ENCODE measurements around the gene CACTIN.

Gene CACTIN

DNA sequence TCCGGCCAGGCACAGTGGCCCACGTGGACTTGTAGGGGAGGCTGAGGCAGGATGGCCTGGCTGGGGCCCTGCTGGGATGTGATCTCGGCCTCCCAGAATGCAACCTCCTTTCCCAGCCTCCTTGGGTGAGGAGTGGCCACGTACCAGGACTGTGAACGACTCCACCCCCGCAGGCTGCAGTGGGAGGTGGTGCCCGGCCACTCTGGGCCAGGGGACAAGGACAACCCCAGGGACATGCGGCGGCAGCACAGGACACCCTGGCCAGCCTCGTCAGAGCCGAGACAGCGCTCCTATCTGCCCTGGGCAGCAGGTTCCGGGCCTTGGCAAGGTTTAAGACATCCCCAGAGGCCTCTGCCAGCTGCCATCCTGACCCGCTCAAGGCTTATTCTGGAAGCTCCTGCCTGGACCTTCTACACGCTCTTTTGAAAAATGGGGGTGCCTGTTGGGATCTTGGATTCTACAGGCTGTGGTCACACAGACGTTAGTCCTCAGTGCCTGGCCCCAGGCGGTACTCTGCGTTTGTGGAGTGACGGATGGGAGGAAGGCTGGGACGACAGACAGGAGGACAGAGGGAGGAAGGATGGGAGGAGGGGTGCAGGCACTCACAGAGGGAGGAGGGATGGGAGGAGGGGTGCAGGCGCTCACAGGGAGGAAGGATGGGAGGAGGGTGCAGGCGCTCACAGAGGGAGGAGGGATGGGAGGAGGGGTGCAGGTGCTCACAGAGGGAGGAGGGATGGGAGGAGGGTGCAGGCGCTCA, 19.9 kb upstream of the CACTIN start:
- DNase-seq (ENCODE audit: low read depth, low spot score) = no peak

DNA sequence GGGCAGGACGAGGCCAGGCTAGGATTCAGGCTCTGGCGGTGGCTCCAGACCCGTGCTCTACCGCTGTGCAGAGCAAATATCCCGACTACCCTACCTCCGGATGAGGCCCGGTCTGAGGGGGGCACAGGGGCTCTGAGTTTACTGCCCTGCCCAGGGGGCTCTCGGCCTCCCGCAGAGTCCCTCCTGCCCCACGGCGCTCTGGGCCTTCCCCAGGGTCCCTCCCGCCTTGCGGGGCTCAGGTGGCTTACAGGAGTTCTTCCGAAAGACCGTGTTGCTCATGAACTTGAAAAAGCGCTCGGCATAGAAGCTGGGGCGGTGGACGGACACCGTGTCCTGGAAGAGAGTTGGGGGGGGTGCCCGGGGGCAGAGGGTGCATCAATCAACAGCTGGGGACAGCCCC, 19.1 kb upstream of the CACTIN start:
- DNase-seq (ENCODE audit: low read depth, low spot score) = no peak

DNA sequence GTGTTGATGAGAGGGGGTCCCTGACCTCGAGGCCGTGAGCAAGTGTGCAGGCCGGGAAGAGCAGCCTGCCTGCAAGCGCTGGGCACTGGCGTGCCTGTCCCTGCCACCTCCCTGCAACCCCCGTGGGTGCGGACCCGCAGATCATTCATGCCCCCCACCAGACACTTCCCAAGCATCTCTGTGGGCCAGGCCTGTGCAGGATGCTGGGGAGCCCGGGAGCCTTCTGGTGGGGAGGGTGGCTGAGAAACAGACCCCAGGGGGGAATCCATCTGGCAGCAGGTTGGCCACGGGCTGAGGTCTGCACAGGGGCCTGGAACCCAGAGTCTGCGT, 18.4 kb upstream of the CACTIN start:
- no peak for DNase-seq (ENCODE audit: low read depth, low spot score)

DNA sequence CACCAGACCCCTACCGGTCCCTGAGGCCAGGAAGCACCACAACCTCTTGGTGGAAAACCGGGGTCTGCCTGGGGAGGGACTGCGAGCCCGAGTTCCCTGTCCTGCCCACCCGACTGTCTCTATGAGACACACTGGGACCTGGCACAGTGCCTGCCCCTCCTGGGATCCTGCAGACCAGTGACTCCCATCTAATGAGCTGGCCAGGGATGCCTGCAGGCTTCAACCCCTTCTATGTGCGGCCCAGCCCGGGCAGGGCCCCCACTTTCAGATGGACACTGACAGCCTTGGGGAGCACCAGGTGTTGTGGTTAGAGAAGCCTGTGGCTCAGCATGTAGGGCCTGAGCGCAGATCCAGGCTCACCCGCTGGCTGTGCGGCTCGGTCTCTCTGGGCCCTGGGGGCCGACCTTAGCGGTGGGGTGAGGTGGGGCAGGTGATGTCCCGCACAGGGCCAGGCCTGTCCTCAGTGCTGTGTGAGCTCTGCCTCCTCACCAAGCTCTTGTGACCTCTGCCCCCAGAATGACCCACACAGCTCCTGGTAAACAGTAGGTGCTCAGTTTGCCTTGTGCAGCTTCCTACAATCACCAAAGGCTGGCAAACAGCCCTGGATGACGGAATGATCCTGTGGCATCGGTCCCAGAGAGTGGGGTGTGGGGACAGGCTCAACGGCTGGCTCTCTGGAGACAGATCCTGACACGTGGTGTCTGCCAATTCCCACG, 17.9 kb upstream of the CACTIN start:
- DNase-seq (ENCODE audit: low read depth, low spot score) = no peak

DNA sequence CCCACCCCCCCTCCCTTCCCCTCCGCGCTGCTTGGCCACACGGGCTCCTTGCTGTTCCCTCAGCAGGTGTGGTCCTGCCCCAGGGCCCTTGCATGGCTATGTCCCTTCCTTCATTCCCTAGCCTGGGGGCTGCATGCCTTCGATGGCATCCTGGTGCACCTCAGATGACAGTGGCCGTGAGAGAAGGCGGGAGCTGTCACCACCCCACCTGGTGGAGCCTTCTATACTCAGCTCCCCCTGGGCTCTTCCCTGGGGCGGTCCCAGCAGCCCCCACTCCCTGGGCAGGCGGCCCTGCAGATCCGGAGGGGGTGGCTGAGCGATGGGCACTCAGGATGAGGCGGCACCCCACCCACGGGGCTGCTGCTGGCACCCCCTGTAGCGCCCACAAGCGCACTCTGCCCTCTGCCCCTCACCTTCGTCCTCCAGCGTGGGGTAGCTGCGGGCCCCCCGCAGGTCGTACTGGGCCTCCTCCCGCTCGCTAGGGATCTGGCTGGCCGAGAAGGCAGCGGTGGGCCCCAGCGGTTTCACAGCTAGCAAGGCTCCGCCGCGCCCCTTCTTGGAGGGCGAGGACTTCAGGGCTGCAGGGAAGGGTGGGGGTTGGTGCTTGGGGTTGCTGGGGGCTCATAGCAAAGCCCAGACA, 17.2 kb upstream of the CACTIN start:
- DNase-seq (ENCODE audit: low read depth, low spot score) = no peak

DNA sequence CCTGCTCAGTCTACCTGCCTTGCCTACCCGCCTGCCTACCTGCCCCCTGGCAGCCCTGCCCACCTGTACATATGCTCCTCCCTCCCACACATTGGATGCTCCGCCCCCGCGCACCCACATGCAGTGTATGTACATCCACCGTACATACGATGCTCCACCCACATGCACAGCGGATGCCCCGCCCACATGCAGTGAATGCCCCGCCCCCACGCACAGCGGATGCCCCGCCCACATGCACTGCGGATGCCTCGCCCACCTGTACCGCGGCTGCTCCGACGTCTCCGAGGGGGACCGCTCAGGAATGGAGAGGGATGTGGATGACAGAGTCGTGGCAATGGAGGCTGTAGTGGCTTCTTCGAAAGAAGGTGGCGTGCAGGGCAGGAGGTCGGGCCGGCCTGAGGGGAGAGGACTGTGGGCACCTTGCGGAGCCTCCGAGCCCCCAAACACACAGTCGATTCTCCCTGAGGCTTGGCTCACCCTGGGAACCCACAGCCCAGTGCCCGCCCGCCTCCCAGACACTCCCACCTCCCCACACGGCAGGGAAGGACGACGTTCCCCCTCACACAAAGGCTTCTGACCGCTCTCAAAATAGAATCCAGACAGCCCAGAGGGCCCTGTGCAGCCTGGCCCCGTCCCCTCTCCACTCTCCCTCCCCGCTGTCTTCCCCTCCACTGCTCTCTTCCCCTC, 16.5 kb upstream of the CACTIN start:
- no peak for DNase-seq (ENCODE audit: low read depth, low spot score)

DNA sequence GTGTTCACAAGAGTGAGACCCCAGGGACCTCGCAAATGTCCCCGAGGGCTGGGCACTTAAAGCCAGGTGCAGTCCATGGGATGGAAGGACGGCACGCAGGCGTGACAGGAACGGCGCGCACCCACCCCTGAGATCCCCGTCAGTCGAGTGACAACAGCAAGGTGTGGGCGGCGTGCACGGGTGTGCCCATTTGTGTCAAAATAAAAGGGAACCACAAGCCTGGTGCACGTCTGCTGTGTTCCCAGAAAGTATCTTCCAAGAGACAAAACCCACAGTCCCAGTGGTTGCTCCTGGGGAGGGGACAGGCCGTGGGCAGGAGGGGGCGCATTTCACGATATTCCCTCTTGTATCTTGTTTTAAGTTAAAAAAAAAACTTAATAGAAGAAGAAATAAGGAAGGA, 15.7 kb upstream of the CACTIN start:
- no peak for DNase-seq (ENCODE audit: low read depth, low spot score)

DNA sequence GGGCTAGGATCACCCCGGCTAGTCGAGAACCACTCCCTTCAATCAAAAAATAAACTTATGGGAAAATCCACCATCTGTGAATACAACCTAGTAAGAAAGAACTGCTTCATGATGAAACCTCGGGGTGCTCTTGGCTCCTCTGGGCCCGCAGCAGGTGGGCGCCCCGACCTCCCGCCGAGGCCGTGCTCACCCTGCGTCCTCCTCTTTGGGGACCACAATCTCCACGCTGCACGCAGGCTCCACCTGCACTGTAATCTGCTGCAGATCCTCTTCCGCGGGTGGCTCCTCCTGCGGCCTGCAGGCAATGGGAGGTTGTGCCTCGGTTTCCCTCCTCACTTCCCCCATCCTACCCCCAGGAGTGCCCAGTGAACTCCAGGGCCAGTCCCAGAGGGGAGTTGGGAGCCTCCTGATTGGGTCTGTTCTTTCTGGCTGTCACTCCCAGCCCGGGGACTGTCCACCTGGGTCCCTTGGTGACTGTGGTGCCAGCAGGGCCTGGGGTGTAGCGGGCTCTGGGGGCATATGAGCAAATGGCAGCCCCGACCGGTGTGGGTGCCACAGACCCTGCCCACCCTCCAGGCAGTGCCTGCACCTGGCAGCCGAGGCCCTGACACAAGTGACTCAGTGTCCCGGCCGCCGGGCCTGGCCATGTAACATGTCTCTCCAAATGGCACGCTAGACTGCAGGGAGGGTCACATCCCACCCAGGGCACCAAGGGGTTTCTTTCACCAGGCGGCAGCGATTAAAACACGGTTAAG, 15.1 kb upstream of the CACTIN start:
- no peak for DNase-seq (ENCODE audit: low read depth, low spot score)

DNA sequence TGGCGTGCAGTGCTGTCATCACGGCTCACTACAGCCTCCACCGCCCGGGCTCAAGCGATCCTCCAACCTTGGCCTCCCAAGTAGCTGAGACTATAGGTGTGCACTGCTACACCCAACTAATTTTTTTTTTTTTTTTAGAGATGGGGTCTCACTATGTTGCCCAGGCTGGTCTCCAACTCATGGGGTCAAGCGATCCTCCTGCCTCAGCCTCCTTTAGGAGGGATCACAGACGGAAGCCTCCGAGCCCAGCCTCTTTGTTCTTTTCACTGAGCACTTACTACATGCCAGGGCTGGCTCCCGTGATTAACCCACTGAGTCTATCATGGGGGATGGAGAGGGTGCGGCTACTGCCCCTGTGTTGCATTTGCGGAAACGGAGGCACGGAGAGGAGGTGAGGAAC, 12.9 kb upstream of the CACTIN start:
- DNase-seq (ENCODE audit: low read depth, low spot score) = no peak

DNA sequence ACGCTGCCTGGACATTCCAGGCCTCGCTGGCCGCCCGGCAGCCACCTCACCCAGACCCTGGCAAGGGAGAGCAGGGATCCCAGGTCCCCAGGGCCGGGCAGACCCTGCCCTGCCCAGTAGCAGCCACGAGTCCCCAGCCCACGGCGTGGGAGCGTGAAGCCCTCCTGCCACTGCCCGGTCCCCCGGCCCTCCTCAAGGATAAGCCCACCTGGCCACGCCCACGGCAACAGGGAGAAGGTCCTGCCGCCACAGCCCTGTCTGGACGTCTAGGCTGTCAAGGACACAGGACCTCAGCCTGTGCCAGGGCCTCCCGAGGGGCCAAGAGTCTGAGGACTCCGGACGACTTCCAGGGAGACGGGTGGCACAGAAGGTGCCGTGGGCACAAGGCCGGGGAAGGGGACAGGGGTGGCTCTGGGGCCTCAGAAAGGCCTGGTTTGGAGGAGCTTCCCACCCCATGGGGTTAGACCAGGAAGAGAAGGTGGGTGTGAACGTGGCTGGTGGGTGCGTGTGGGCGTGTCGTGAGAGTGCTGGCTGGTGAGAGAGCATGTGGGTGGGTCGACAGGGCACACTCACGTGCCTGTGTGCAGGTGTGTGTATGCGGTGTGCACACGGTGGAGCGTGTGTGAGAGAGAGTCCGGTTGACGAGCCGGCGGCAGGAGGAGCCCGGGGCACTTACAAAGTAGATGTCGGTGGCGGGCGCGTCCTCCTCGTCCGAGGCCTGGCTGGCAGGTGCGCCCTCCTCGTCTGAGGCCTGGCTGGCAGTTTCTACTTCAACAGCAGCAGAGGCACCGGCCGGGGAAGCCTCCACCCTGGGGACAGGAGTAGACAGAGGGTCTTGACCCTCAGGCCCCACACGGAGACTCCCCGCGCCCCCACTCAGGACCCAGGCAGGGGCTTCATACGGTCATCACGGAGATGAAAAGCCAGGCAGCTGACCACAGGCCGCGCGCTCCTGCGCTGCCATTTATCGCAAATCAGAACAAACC, 11.9 kb upstream of the CACTIN start:
- no peak for DNase-seq (ENCODE audit: low read depth, low spot score)

DNA sequence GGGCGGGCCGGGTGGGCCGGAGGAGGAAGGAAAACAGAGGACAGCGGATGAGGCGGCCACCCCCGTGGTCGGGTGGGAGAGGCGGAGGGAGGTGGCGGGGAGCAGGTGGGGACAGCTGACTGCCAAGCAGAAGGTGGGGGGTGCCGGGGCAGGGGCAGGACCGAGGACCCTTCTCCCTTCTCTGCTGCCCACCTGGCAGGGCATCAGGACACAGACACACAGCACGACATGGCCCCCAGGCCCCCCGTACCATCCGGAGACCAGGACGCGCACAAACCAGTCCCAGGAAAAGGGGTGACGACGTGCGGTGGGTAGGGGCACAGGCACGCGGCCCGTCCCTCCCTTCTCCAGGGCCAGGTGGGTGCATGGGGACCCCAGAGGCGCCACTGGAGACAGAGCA, 11.0 kb upstream of the CACTIN start:
- no peak for DNase-seq (ENCODE audit: low read depth, low spot score)

DNA sequence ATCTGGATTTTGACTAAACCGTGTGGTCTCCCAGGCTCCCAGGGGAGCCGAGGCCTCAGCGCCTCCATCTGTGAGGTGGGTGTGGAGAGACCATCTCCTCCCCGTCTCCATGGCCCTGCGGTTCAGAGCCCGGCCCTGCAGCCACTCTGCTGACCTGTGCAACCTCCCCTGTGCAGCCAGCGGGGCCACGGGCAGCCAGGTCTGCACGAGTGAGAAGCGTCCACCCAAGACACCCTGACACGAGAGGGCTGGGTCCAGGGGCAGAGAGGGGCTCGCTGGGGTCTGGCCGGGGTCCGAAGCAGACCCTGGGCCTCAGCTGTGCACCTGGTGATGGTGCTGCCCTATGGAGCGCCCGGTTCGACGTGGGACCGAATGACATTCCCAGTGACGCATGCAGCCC, 10.4 kb upstream of the CACTIN start:
- DNase-seq (ENCODE audit: low read depth, low spot score) = no peak

DNA sequence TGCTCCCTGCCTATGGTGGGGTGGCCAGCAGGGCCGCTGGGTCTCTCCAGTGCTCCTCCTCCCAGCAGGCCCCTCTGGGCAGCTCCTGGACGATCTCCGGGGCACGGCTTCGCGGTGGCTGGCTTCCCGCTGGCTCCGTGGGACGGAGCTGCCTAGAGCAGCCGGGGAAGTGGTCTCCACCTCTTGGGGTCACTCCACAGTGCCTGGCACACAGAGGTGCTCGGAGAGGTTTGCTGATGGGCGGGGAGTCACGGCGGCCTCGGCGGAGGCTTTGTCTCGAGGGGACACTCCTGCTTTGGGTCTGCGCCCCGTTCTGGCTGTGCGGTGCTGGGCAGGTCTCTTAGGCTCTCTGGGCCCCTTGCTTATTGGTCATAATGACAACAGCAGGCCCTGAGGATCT, 9.9 kb upstream of the CACTIN start:
- DNase-seq (ENCODE audit: low read depth, low spot score) = no peak

DNA sequence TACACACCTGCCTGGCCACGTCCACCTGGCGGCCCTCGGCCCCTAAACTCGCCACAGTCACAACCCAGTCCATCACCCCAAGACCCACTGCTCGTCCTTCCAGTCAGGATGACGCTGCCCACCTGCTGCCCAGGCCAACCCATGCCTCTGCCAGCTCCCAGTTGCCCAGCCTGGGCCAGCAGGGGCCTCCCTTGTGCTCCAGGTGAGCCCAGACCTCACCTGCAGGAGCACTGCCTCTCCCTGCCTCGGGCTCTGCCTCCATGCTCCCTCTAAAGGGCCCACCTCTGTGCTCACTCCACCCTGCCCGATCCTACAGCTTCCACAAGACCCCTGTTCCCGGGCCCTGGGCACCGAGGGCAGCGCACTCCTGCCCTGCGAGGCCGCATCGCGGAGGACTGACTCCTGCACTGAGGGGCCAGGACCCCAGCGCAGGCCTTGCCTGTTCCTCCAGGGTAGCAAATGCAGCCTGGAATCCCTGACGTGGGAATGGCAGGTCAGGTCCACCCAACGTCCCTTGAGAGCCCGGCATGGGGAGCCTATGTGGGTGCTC, 8.0 kb upstream of the CACTIN start:
- DNase-seq (ENCODE audit: low read depth, low spot score) = no peak

DNA sequence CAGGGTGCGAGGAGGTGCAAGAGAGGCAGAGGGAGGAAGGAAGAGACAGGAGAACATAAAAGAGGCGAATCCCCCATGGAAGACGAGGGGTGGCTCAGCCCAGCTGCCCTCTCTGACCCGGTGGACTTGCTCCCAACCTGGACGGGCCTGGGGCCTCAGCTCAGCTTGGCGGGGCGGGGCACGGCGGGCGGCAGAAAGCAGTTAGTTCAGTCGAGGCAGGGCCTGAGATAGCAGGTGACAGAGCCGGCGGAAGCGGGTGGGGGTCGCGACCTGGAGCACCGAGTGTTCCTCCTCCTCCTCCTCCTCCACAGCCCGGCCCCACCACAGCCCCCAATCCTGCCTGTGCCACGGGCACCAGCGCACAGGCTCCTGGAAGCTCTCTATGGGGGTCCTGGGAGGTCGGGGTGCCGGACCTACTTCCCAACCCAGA, 7.0 kb upstream of the CACTIN start:
- no peak for DNase-seq (ENCODE audit: low read depth, low spot score)

DNA sequence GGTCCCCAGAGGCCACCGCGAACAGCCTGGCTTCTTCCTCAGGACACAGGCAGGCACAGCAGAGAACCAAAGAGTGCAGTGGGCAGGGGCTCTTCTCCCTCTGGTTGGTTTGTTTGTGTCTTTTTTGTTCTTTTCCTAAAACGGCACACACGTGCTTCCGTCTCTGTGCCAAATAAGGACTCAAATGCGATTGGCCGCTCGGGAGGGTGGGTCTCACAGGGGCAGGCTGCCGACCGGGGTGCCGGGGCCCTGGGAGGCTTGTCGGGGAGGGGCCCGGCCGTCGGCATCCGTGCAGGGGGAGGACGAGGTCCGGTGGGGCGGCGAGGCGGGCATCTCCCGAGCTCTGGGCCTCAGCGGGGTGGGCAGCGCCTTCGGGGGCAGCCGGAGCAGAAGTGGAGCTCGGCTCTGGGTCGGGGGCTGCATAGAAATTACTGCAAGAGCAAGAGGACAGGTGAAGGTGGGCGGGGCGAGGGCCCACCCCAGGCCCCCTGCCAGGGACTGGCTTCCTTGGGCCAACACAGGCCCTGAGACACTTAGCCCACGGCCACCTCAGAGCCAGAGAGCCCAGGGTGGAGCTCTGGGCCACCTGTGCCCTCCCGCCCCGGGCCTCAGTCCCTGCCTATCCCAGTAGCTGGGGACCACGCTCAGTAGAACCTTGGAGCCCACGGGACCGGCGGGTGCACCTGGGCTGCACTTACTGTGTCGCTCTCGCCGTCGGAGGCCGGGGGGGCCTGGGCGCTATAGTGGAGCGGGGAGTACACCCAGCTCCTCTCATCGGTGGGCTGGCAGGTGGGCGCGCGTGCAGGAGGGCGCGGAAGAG, 6.4 kb upstream of the CACTIN start:
- no peak for DNase-seq (ENCODE audit: low read depth, low spot score)

DNA sequence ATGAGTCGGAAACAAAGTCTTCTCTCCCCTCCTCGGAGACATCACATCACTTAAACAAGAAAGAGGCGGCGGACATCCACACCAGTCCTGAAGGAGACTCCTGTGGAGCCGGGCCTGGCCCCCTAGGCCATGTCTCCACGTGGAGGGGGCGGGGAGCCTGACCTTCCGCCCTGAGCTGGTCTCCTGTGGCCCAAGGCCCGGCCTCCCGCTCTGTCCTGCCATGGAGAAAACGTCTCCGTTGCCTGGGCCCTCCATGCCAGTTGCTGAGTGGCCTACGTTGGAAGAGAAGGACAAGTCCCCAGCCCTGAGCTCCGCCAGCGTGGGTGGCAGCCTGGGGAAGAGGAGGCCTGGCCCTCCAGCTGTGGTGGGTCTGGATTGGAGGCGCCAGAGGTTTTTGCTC, 5.5 kb upstream of the CACTIN start:
- DNase-seq (ENCODE audit: low read depth, low spot score) = no peak

DNA sequence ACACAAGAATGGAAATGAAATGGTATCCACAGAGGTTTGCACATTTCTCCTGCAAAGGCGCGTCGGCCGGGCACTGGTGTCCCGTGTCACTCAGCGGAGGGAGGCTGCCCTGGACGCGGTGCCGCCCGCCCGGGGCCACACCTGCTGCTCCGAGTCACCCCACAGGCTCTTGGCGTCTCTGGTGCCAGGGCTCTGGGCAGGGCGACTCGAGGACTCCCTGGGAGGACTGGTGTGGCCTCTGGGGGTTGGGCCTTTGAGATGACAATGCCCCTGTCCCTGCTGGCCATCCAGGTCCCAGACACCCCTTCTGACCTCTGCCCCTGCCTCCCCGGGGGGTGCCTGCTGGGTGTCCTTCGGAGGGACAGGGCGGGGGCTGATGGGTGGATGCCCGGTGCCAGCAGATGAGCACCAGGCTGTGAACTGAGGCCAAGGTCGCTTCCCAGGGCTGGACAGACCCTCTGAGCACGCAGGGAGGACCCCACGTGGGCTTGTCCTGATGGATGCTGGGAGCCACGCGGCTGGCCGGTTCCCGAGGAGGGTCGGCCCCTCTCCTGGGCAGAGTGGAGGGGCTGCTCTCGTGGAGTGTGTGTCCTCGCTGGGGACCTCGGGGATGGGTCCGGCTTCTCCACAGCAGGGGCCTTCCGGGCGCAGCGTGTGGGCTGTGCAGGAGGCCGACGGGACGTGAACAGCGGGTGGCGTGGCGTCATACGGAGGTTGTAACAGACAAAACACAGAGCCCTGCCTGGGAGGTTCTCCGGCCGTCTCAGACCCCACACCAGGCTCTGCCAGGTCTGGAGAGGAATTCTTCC, 4.7 kb upstream of the CACTIN start:
- no peak for DNase-seq (ENCODE audit: low read depth, low spot score)
